K562 (cell line): ENCODE results near the gene ABHD5. TPM values are rescaled to one million over a fixed set of nuclear protein-coding genes. Genes with fewer than 3 reads are reported as not detected.

ENCODE experiments used
- CBFA2T3 ChIP-seq: fragments of 450-650 bp; IDR thresholded peaks from 2 replicates; pipeline ENCODE4 v1.6.1; 2017
- DACH1 ChIP-seq: fragments of 450-650 bp; IDR thresholded peaks from 2 replicates; pipeline ENCODE4 v1.6.1; 2018; ENCODE audit not compliant: partially characterized antibody
- ETS2 ChIP-seq: IDR thresholded peaks from 2 replicates; pipeline ENCODE4 v1.6.1; 2016; ENCODE audit warnings: borderline replicate concordance, missing genetic modification characterization, mild to moderate bottlenecking, moderate library complexity, missing compliant biosample characterization; ENCODE audit not compliant: poor library complexity, severe bottlenecking
- FOXP1 ChIP-seq: sonication (generic); formaldehyde crosslinking; IDR thresholded peaks from 2 replicates; pipeline ENCODE4 v1.8.0; 2022; ENCODE audit warnings: mild to moderate bottlenecking, missing genetic modification reagents
- GATAD2A ChIP-seq: fragments of 450-650 bp; IDR thresholded peaks from 2 replicates; pipeline ENCODE4 v1.6.1; 2017
- SIN3B ChIP-seq: fragments of 450-650 bp; IDR thresholded peaks from 2 replicates; pipeline ENCODE4 v1.6.1; 2017; ENCODE audit warnings: low read depth, mild to moderate bottlenecking, moderate library complexity
- SRSF9 ChIP-seq: fragments of 200-400 bp; formaldehyde crosslinking; IDR thresholded peaks from 2 replicates; pipeline ENCODE4 v1.6.1; 2017; ENCODE audit warnings: low read depth, low read length, borderline replicate concordance
- ZBTB1 ChIP-seq: sonication (generic); formaldehyde crosslinking; IDR thresholded peaks from 2 replicates; pipeline ENCODE4 v1.8.1; 2023; ENCODE audit warnings: missing genetic modification reagents, low read depth, mild to moderate bottlenecking, borderline replicate concordance
- ZNF707 ChIP-seq: fragments of 250-450 bp; sonication (Bioruptor Pico); conservative IDR thresholded peaks from 2 replicates; pipeline ENCODE4 v1.8.0; 2022; ENCODE audit warnings: inconsistent platforms, mild to moderate bottlenecking, moderate library complexity
- polyA plus RNA-seq, 8 experiments: library from polyadenylated mRNA; depleted of rRNA in 4 of 8; stranded (reverse) in 5 of 8; unstranded in 3 of 8; fragments of >200 nt; fragmentation: Nextera tagmentation in 2 of 8; fragmentation: Illumina TruSeq in 1 of 8; extraction: Ambion mirVana in 2 of 8; extraction: Trizol in 1 of 8; gene quantifications; 2 replicates each; pipeline versions ENCODE4 v1.2.1 to v1.2.3, GENCODE V29; 2011 to 2014; ENCODE audit warnings: inconsistent platforms in 1 of 8, missing spikeins in 1 of 8
- total RNA-seq, 7 experiments: library from RNA; depleted of rRNA in 6 of 7; stranded (reverse); fragments of >200 nt in 6 of 7; fragmentation: Illumina TruSeq in 2 of 7; extraction: Trizol in 2 of 7; gene quantifications; 2 replicates each; pipeline versions ENCODE4 v1.2.1 to v1.2.3, GENCODE V29; 2011 to 2021; ENCODE audit warnings: low replicate concordance in 1 of 7
- TF ChIP-seq, protein P1 (sequence below): fragments of 200-800 bp; sonication (Bioruptor generic); IDR thresholded peaks from 2 replicates; pipeline ENCODE4 v1.6.1; 2017; ENCODE audit warnings: missing genetic modification characterization, missing compliant biosample characterization
- TF ChIP-seq, protein P2 (sequence below): IDR thresholded peaks from 2 replicates; pipeline ENCODE4 v1.6.1; 2011; ENCODE audit warnings: borderline replicate concordance, low read depth, mild to moderate bottlenecking, moderate library complexity, low read length; ENCODE audit not compliant: insufficient read depth, poor library complexity, severe bottlenecking
- TF ChIP-seq, protein P3 (sequence below): sonication (generic); formaldehyde crosslinking; IDR thresholded peaks from 2 replicates; pipeline ENCODE4 v1.4.0; 2020; ENCODE audit warnings: mild to moderate bottlenecking, missing genetic modification reagents

Gene ABHD5
- total and polyA plus RNA-seq, 9 of the 15 experiments (the other 6 are each of a cell fraction or from before 2014, with no cell fraction given): 27.8 to 61.7 (median 39.9) TPM

DNA sequence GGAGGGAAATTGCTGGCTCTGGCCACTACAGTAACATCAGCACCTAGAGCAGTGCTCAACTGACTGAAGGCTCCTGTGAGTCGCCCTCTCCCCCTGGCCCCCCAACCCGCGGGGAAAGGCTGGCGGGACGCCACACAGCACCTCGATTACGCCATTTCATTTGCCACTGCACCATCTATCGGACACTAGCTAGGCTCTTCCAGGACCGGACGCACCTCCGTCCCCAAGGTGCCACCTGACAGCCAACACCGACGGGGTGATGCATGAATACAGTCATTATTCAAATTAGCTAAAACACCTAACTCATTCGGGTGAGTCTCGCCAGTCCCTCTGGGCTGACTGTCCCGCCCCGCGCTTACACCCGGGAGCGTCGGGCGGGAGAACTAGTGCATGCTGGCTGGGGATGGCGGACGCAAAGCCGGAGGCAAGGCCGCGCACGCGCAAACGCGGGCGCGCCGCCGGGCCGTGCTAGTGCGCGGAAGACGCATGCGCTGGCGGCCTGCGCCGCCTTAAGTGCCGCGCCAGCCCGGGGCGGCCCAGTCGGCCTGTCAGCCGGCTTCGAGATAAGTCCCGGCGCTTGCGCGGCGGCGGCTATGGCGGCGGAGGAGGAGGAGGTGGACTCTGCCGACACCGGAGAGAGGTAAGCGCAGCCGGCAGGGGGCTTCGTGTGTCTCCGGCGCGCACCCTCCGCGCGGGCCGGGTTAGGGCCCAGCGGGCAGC, at the start of gene ABHD5 (continued):
- TF ChIP-seq, protein P1, sequence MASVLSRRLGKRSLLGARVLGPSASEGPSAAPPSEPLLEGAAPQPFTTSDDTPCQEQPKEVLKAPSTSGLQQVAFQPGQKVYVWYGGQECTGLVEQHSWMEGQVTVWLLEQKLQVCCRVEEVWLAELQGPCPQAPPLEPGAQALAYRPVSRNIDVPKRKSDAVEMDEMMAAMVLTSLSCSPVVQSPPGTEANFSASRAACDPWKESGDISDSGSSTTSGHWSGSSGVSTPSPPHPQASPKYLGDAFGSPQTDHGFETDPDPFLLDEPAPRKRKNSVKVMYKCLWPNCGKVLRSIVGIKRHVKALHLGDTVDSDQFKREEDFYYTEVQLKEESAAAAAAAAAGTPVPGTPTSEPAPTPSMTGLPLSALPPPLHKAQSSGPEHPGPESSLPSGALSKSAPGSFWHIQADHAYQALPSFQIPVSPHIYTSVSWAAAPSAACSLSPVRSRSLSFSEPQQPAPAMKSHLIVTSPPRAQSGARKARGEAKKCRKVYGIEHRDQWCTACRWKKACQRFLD (CRISPR knock-in tag): peak; percentile 67
- no peak for TF ChIP-seq SRSF9
- TF ChIP-seq ETS2 (tag): peak; percentile 11
- TF ChIP-seq DACH1: no peak
- no peak for TF ChIP-seq GATAD2A
- TF ChIP-seq, protein P2, sequence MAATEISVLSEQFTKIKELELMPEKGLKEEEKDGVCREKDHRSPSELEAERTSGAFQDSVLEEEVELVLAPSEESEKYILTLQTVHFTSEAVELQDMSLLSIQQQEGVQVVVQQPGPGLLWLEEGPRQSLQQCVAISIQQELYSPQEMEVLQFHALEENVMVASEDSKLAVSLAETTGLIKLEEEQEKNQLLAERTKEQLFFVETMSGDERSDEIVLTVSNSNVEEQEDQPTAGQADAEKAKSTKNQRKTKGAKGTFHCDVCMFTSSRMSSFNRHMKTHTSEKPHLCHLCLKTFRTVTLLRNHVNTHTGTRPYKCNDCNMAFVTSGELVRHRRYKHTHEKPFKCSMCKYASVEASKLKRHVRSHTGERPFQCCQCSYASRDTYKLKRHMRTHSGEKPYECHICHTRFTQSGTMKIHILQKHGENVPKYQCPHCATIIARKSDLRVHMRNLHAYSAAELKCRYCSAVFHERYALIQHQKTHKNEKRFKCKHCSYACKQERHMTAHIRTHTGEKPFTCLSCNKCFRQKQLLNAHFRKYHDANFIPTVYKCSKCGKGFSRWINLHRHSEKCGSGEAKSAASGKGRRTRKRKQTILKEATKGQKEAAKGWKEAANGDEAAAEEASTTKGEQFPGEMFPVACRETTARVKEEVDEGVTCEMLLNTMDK: peak; percentile 88
- TF ChIP-seq FOXP1 (CRISPR knock-in tag): no peak; the same call in 1 of the 2 replicates
- no peak for TF ChIP-seq SIN3B
- TF ChIP-seq, protein P3, sequence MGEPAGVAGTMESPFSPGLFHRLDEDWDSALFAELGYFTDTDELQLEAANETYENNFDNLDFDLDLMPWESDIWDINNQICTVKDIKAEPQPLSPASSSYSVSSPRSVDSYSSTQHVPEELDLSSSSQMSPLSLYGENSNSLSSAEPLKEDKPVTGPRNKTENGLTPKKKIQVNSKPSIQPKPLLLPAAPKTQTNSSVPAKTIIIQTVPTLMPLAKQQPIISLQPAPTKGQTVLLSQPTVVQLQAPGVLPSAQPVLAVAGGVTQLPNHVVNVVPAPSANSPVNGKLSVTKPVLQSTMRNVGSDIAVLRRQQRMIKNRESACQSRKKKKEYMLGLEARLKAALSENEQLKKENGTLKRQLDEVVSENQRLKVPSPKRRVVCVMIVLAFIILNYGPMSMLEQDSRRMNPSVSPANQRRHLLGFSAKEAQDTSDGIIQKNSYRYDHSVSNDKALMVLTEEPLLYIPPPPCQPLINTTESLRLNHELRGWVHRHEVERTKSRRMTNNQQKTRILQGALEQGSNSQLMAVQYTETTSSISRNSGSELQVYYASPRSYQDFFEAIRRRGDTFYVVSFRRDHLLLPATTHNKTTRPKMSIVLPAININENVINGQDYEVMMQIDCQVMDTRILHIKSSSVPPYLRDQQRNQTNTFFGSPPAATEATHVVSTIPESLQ: peak; percentile 76; the same call in 1 of the 2 replicates
- TF ChIP-seq ZNF707 (CRISPR knock-in tag): peak; percentile 60; the same call in 1 of the 2 replicates
- TF ChIP-seq ZBTB1: no peak
- no peak for TF ChIP-seq CBFA2T3
